OCI-LY7 (cell line): ENCODE data around the gene CAPN5. TPM values are rescaled to one million over a fixed set of nuclear protein-coding genes. Genes with fewer than 3 reads are reported as not detected.

Experiments used
- BruUV-seq: library from RNA; stranded (reverse); fragments of 400-500 nt; replicated peaks from 2 replicates; lab custom pipeline; 2021; lab: Mats Ljungman, UMichigan
- CTCF ChIA-PET: fragments of 300-600 bp; sonication (Branson Sonifier 250); formaldehyde crosslinking; loops from one replicate; lab custom pipeline; 2022; ENCODE audit warnings: antibody characterized with exemption; ENCODE audit not compliant: unreplicated experiment; lab: Charles Lee
- POLR2A ChIA-PET: fragments of 300-600 bp; sonication (Branson Sonifier 250); formaldehyde crosslinking; loops from one replicate; lab custom pipeline; 2022; ENCODE audit warnings: antibody characterized with exemption; lab: Charles Lee
- DNase-seq: peaks from one replicate; pipeline ENCODE4 v3.0.0-alpha.2; 2015; ENCODE audit warnings: low spot score
- H2AFZ ChIP-seq: fragments of 200-600 bp; sonication (generic), shearing (Covaris generic); 2 replicates; pipeline ENCODE4 v1.6.1; 2014; ENCODE audit warnings: mild to moderate bottlenecking, antibody characterized with exemption, low read length, moderate library complexity
- H3K27ac ChIP-seq: fragments of 200-600 bp; sonication (generic); 2 replicates; pipeline ENCODE4 v1.5.1; 2014; ENCODE audit warnings: mixed run types, low read depth, mild to moderate bottlenecking, moderate library complexity, low read length, inconsistent platforms; ENCODE audit not compliant: poor library complexity, severe bottlenecking
- H3K36me3 ChIP-seq: fragments of 200-600 bp; sonication (generic); 2 replicates; pipeline ENCODE4 v1.6.1; 2014; ENCODE audit warnings: mild to moderate bottlenecking, antibody characterized with exemption, low read length, moderate library complexity, mixed read lengths; ENCODE audit not compliant: insufficient read depth
- H3K4me1 ChIP-seq: fragments of 200-600 bp; sonication (generic); 2 replicates; pipeline ENCODE4 v1.5.1; 2014; ENCODE audit warnings: mild to moderate bottlenecking, low read length; ENCODE audit not compliant: insufficient read depth, poor library complexity, severe bottlenecking
- H3K4me2 ChIP-seq: fragments of 200-600 bp; sonication (generic); 2 replicates; pipeline ENCODE4 v1.6.1; 2014; ENCODE audit warnings: mild to moderate bottlenecking, low read length
- H3K4me3 ChIP-seq: fragments of 200-600 bp; sonication (generic); 2 replicates; pipeline ENCODE4 v1.5.1; 2014; ENCODE audit warnings: mild to moderate bottlenecking, low read depth, low read length; ENCODE audit not compliant: poor library complexity, severe bottlenecking
- H3K79me2 ChIP-seq: fragments of 200-600 bp; sonication (generic); 2 replicates; pipeline ENCODE4 v1.6.1; 2016; ENCODE audit warnings: low read depth, mild to moderate bottlenecking, low read length, moderate library complexity, mixed read lengths; ENCODE audit not compliant: insufficient read depth
- H3K9me2 ChIP-seq: fragments of 200-600 bp; sonication (generic); 2 replicates; pipeline ENCODE4 v1.6.1; 2016; ENCODE audit warnings: mild to moderate bottlenecking, low read length, mixed read lengths; ENCODE audit not compliant: insufficient read depth
- H3K9me3 ChIP-seq: fragments of 200-600 bp; sonication (generic); 2 replicates; pipeline ENCODE4 v1.6.1; 2014; ENCODE audit warnings: mild to moderate bottlenecking, mixed run types, low read length, mixed read lengths
- H4K20me1 ChIP-seq: fragments of 200-600 bp; sonication (generic); 2 replicates; pipeline ENCODE4 v1.6.1; 2014; ENCODE audit warnings: mild to moderate bottlenecking, antibody characterized with exemption, low read length, moderate library complexity, mixed read lengths; ENCODE audit not compliant: insufficient read depth
- CTCF ChIP-seq: fragments of 200-600 bp; sonication (generic); conservative IDR thresholded peaks from 2 replicates; pipeline ENCODE4 v1.5.1; 2014; ENCODE audit warnings: mild to moderate bottlenecking, antibody characterized with exemption, low read length, moderate library complexity, mixed read lengths
- EZH2phosphoT487 ChIP-seq: fragments of 200-600 bp; sonication (generic); IDR thresholded peaks from 2 replicates; pipeline ENCODE4 v1.6.1; 2018; ENCODE audit warnings: low read depth, borderline replicate concordance, mild to moderate bottlenecking, mixed run types, antibody characterized with exemption, low read length, moderate library complexity, mixed read lengths
- intact Hi-C: fragments of 100-400 bp; cut with micrococcal nuclease; formaldehyde crosslinking; loops from one replicate; pipeline ENCODE4 v1.10.0; 2022; ENCODE audit not compliant: unreplicated experiment
- total RNA-seq, 2 experiments: library from RNA; depleted of rRNA in 1 of 2; stranded (reverse); fragments of >200 nt in 1 of 2; shearing (Covaris generic) in 1 of 2; gene quantifications; 2 replicates each; pipeline ENCODE4 v1.2.3, GENCODE V29; 2014 to 2022

The CAPN5 gene
- total RNA-seq, 2 experiments from 2014 or later = 1.4 to 1.5 TPM

- no TSS peak for BruUV-seq
- intact Hi-C loops = no loop called here
Observed at GRCh38 chr11:77152846-77153245, 86.1 kb downstream of the CAPN5 start.

GRCh38 chr11:77153276-77154185 is 86.8 kb downstream of the CAPN5 start:
- DNase-seq = no peak
- intact Hi-C loops = no loop called here
- H4K20me1 ChIP-seq = no peaks in the 10 kb centered on the region
- no peak overlapping the region for H3K27ac ChIP-seq
- H3K9me2 ChIP-seq = no peaks in the 10 kb centered on the region
- H3K4me1 ChIP-seq = no peaks in the 10 kb centered on the region
- H3K79me2 ChIP-seq = no peaks in the 10 kb centered on the region
- H3K4me2 ChIP-seq = no peak overlapping the region
- H3K4me3 ChIP-seq = no peak overlapping the region
- POLR2A ChIA-PET = interaction anchor here (0.5 kb wide), 1 partner anchor 330 kb away, joined by 5 read pairs; no protein-coding TSS in a partner anchor
- CTCF ChIA-PET = no interaction called here
- no peaks in the 10 kb centered on the region for H3K9me3 ChIP-seq
- no peaks in the 10 kb centered on the region for H3K36me3 ChIP-seq
- no peak overlapping the region for H2AFZ ChIP-seq
- TF ChIP-seq EZH2phosphoT487 = no peak
- no TSS peak for BruUV-seq

More at GRCh38 chr11:77152846-77153245, 86.1 kb downstream of the CAPN5 start:
- ChIA-PET POLR2A (no interaction called here), CTCF (no interaction called here)
- H3K79me2 ChIP-seq = no peaks in the 10 kb centered on the region
- H3K36me3 ChIP-seq = no peaks in the 10 kb centered on the region
- no peak overlapping the region for H3K4me2 ChIP-seq
- H3K9me3 ChIP-seq = no peaks in the 10 kb centered on the region
- H3K4me3 ChIP-seq = no peak overlapping the region
- no peak for TF ChIP-seq CTCF
- no peak for TF ChIP-seq EZH2phosphoT487
- DNase-seq = no peak
- H3K9me2 ChIP-seq = no peaks in the 10 kb centered on the region
- H3K27ac ChIP-seq = no peak overlapping the region
- no peaks in the 10 kb centered on the region for H3K4me1 ChIP-seq
- H4K20me1 ChIP-seq = no peaks in the 10 kb centered on the region
- no peak overlapping the region for H2AFZ ChIP-seq

GRCh38 chr11:77154381-77155081 is 87.8 kb downstream of the CAPN5 start:
- Histone ChIP-seq H3K4me1 (no peaks in the 10 kb centered on the region), H3K79me2 (no peaks in the 10 kb centered on the region), H3K27ac (no peak overlapping the region), H3K4me3 (no peak overlapping the region), H3K9me2 (no peaks in the 10 kb centered on the region), H3K36me3 (no peaks in the 10 kb centered on the region), H2AFZ (no peak overlapping the region), H3K9me3 (no peaks in the 10 kb centered on the region), H3K4me2 (no peak overlapping the region), H4K20me1 (no peaks in the 10 kb centered on the region)
- intact Hi-C loops = no loop called here
- DNase-seq = no peak
- CTCF ChIA-PET = no interaction called here
- POLR2A ChIA-PET = interaction anchor here (0.5 kb wide), 1 partner anchor 329 kb away, joined by 5 read pairs; no protein-coding TSS in a partner anchor
- TF ChIP-seq CTCF = no peak
- TF ChIP-seq EZH2phosphoT487 = no peak
- no TSS peak for BruUV-seq
